Heart left ventricle (tissue), 13 donors: ENCODE results near the gene CSMD2.

Source experiments
- POLR2A ChIP-seq, 2 donors: fragments of 450-650 bp; IDR thresholded peaks; one replicate each; pipeline ENCODE4 v1.6.1; 2017; ENCODE audit warnings: antibody characterized with exemption in 2 of 2, mild to moderate bottlenecking in 2 of 2, moderate library complexity in 2 of 2
- TF ChIP-seq, protein P1 (sequence below), 12 donors: fragments of 200-600 bp; sonication (generic) in 4 of 12; IDR thresholded peaks; one replicate each; pipeline versions ENCODE4 v1.5.0 to v1.8.0; 2018 to 2022; ENCODE audit warnings: antibody characterized with exemption in 12 of 12, mild to moderate bottlenecking in 5 of 12
- donor health status: ischemic (EF 13 %, LVEDD 7.1; RV severe dilation, severe dysfunction).
- donor health status: DM: no; HTN: yes; CAD: no.
- donor health status: DM: no; HTN: no; CAD: no.
- donor health status: ischemic (EF 25% LVEDD 6.9; RV normal size, moderate dysfunction).
- donor health status: ischemic (EF 25% LVEDD 5.7; RV mildly dilated, moderate dysfunction).
- donor health status: ischemic (EF 35%, LVEDD 5.7; RV mildly dilated, moderate dysfunction).
- donor health status: nonischemic (EF 11% LVEDD 7.7; RV severe dilation, severe dysfunction).
- donor health status: DM: yes; HTN: yes; CAD: no.
- donor health status: PGD.
- donor health status: ischemic (EF 29% LVEDD 5.4; RV normal size, mild dysfunction).
- donor health status: nonischemic (EF 23%, LVEDD 6.1; RV moderate dilation, normal function).

- no peak for TF ChIP-seq POLR2A (IDR thresholded peaks at IDR 0.05)
- TF ChIP-seq, protein P1, sequence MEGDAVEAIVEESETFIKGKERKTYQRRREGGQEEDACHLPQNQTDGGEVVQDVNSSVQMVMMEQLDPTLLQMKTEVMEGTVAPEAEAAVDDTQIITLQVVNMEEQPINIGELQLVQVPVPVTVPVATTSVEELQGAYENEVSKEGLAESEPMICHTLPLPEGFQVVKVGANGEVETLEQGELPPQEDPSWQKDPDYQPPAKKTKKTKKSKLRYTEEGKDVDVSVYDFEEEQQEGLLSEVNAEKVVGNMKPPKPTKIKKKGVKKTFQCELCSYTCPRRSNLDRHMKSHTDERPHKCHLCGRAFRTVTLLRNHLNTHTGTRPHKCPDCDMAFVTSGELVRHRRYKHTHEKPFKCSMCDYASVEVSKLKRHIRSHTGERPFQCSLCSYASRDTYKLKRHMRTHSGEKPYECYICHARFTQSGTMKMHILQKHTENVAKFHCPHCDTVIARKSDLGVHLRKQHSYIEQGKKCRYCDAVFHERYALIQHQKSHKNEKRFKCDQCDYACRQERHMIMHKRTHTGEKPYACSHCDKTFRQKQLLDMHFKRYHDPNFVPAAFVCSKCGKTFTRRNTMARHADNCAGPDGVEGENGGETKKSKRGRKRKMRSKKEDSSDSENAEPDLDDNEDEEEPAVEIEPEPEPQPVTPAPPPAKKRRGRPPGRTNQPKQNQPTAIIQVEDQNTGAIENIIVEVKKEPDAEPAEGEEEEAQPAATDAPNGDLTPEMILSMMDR (IDR thresholded peaks at IDR 0.05), result peak in 2 of 12 donors; percentile 3 to 12
Observed at GRCh38 chr1:33908324-33908956, 256.6 kb downstream of the CSMD2 start.
